Measurements from ENCODE around the gene BOD1. TPM values are rescaled to one million over a fixed set of nuclear protein-coding genes. Genes with fewer than 3 reads are reported as not detected.

The BOD1 gene
- total and polyA plus RNA-seq, 2 of the 8 experiments (the other 6 are each of a cell fraction or from before 2014, with no cell fraction given): 107 to 149 TPM

DNA sequence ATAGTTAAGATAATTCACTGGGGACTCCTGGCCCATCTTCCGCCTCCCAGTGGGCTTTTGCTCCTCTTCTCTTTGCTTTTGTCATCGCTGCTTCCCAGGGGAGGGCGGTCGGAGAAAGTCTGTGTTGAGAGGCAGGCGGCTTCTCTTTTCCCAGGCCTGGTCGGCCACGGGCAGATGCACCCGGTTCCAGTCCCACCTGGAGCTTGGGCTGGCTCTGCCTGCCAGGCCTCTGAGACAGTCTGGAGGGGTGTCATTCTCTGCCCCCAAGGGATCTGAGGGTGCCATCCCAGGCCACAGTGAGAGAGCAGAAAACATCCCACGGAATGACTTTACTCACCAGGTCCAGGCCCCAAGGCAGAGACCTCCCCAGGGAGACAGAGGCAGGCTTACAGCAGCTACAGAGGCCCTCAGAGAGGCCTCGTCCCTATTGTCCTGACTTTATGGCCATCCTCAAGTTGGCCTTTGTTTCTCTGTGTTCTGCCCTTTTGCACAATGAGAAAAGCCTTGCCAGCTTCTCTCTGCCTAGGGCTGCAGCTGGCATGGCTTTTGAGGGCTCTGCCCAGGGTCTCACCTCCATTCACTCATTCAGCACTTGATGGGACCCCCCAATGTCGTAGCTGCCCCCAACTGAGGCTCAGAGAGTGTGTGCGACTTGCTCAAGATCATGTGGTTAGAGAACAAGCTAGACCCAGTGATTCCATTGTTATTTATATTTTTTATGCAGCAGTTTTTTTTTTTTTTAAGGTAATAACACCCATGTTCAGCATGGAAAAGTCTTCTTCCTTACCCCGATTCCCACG is 44.2 kb upstream of the BOD1 start (continued):
- TF ChIP-seq RBBP5 (IDR thresholded peaks at IDR 0.05; ENCODE audit: borderline replicate concordance, low read depth, low read length) (no peak), CBX5 (IDR thresholded peaks at IDR 0.05; ENCODE audit: low read depth, low read length) (no peak), SAP30 (IDR thresholded peaks at IDR 0.05; ENCODE audit: insufficient read depth, insufficient replicate concordance, low read length) (no peak)
- TF ChIP-seq, protein P1, sequence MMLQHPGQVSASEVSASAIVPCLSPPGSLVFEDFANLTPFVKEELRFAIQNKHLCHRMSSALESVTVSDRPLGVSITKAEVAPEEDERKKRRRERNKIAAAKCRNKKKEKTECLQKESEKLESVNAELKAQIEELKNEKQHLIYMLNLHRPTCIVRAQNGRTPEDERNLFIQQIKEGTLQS (IDR thresholded peaks at IDR 0.05; ENCODE audit: insufficient read depth, low read depth, low read length): no peak

Measured in H1 (cell line).